DOHH2 (cell line): Measurements from ENCODE around the gene SREBF1.
A peak's percentile ranks its signal among the peaks of the same experiment; 100 is the strongest.

Experiments
- H3F3A ChIP-seq: fragments of 200-600 bp; sonication (generic), shearing (Covaris generic); 2 replicates; pipeline ENCODE4 v1.6.0; 2016; ENCODE audit warnings: antibody characterized with exemption, mild to moderate bottlenecking; ENCODE audit not compliant: control insufficient read depth, insufficient read depth
- H3K27ac ChIP-seq: fragments of 200-600 bp; sonication (generic); 2 replicates; pipeline ENCODE4 v1.5.1; 2014; ENCODE audit warnings: low read depth, mild to moderate bottlenecking, low read length, moderate library complexity
- H3K27me3 ChIP-seq: fragments of 200-600 bp; sonication (generic); 2 replicates; pipeline ENCODE4 v1.6.1; 2014; ENCODE audit warnings: mild to moderate bottlenecking, low read length, mixed read lengths; ENCODE audit not compliant: control insufficient read depth
- H3K36me3 ChIP-seq: fragments of 200-600 bp; sonication (generic); 2 replicates; pipeline ENCODE4 v1.6.1; 2014; ENCODE audit warnings: mild to moderate bottlenecking, low read length, moderate library complexity, mixed read lengths; ENCODE audit not compliant: control insufficient read depth
- H3K4me1 ChIP-seq: fragments of 200-600 bp; sonication (generic); 2 replicates; pipeline ENCODE4 v1.6.1; 2014; ENCODE audit warnings: mild to moderate bottlenecking, low read length, mixed read lengths; ENCODE audit not compliant: control insufficient read depth
- H3K4me2 ChIP-seq: fragments of 200-600 bp; sonication (generic); 2 replicates; pipeline ENCODE4 v1.6.0; 2014; ENCODE audit warnings: mild to moderate bottlenecking, low read length, moderate library complexity
- H3K4me3 ChIP-seq: fragments of 200-600 bp; sonication (generic); 2 replicates; pipeline ENCODE4 v1.5.1; 2014; ENCODE audit warnings: mild to moderate bottlenecking, low read length, mixed read lengths
- H3K79me2 ChIP-seq: fragments of 200-600 bp; sonication (generic); 2 replicates; pipeline ENCODE4 v1.6.1; 2014; ENCODE audit warnings: mild to moderate bottlenecking, low read length, mixed read lengths; ENCODE audit not compliant: control insufficient read depth
- H3K9me2 ChIP-seq: fragments of 200-600 bp; sonication (generic); replicated peaks from 2 replicates; pipeline ENCODE4 v1.6.1; 2014; ENCODE audit warnings: mild to moderate bottlenecking, low read length, mixed read lengths; ENCODE audit not compliant: control insufficient read depth
- H3K9me3 ChIP-seq: fragments of 200-600 bp; sonication (generic); 2 replicates; pipeline ENCODE4 v1.6.1; 2014; ENCODE audit warnings: antibody characterized with exemption, low read length, mixed read lengths; ENCODE audit not compliant: control insufficient read depth, insufficient read depth
- H4K20me1 ChIP-seq: fragments of 200-600 bp; sonication (generic); 2 replicates; pipeline ENCODE4 v1.6.0; 2014; ENCODE audit warnings: low read depth, mild to moderate bottlenecking, antibody characterized with exemption, low read length, moderate library complexity; ENCODE audit not compliant: control insufficient read depth, insufficient read depth
- CTCF ChIP-seq: fragments of 200-600 bp; sonication (generic); IDR thresholded peaks from one replicate; pipeline ENCODE4 v1.5.1; 2014; ENCODE audit warnings: antibody characterized with exemption, mild to moderate bottlenecking, low read depth, low read length; ENCODE audit not compliant: poor library complexity, severe bottlenecking
- EZH2phosphoT487 ChIP-seq: fragments of 200-600 bp; sonication (generic); IDR thresholded peaks from 2 replicates; pipeline ENCODE4 v1.6.1; 2017; ENCODE audit warnings: borderline replicate concordance, mild to moderate bottlenecking, antibody characterized with exemption, low read length, moderate library complexity, mixed read lengths

SREBF1 gene

GRCh38 chr17:17836250-17836817 is 452 bp downstream of the SREBF1 start:
- H3K4me3 ChIP-seq: peak overlapping the region; percentile 97
- peaks cover 21% of the 10 kb centered on the region for H3F3A ChIP-seq
- H3K9me2 ChIP-seq: no peaks in the 10 kb centered on the region
- TF ChIP-seq CTCF: peak; percentile 15
- no peak for TF ChIP-seq EZH2phosphoT487
- H3K79me2 ChIP-seq: peaks cover 69% of the 10 kb centered on the region
- H3K9me3 ChIP-seq: no peaks in the 10 kb centered on the region
- H3K27ac ChIP-seq: peak overlapping the region; percentile 81
- H3K4me2 ChIP-seq: peak overlapping the region; percentile 99
- H3K36me3 ChIP-seq: peaks cover 45% of the 10 kb centered on the region
- H3K4me1 ChIP-seq: peaks cover 79% of the 10 kb centered on the region
- no peaks in the 10 kb centered on the region for H3K27me3 ChIP-seq
- H4K20me1 ChIP-seq: peaks cover 8% of the 10 kb centered on the region; the same call in 1 of the 2 replicates

- no peaks in the 10 kb centered on the region for H3K9me3 ChIP-seq
- H3K36me3 ChIP-seq: peaks cover 52% of the 10 kb centered on the region
- peak overlapping the region; percentile 99 for H3K4me2 ChIP-seq
- H3K79me2 ChIP-seq: peaks cover 76% of the 10 kb centered on the region
- H3K27me3 ChIP-seq: no peaks in the 10 kb centered on the region
- peaks cover 8% of the 10 kb centered on the region; the same call in 1 of the 2 replicates for H4K20me1 ChIP-seq
- no peaks in the 10 kb centered on the region for H3K9me2 ChIP-seq
- TF ChIP-seq CTCF (no peak), EZH2phosphoT487 (no peak)
- peaks cover 21% of the 10 kb centered on the region for H3F3A ChIP-seq
- peak overlapping the region; percentile 81 for H3K27ac ChIP-seq
- peak overlapping the region; percentile 97 for H3K4me3 ChIP-seq
- peaks cover 72% of the 10 kb centered on the region for H3K4me1 ChIP-seq
Measured at GRCh38 chr17:17835415-17836249, 1.2 kb downstream of the SREBF1 start.

GRCh38 chr17:17834974-17835373 is 1.8 kb downstream of the SREBF1 start:
- Histone ChIP-seq H3K79me2 (peaks cover 82% of the 10 kb centered on the region), H3K4me2 (peak overlapping the region; percentile 99)

More at GRCh38 chr17:17834974-17835373, 1.8 kb downstream of the SREBF1 start:
- TF ChIP-seq EZH2phosphoT487: no peak
- TF ChIP-seq CTCF: no peak
- H4K20me1 ChIP-seq: peaks cover 8% of the 10 kb centered on the region; the same call in 1 of the 2 replicates
- H3F3A ChIP-seq: peaks cover 21% of the 10 kb centered on the region
- H3K4me3 ChIP-seq: peak overlapping the region; percentile 97
- peak overlapping the region; percentile 81 for H3K27ac ChIP-seq
- no peaks in the 10 kb centered on the region for H3K9me3 ChIP-seq
- no peaks in the 10 kb centered on the region for H3K9me2 ChIP-seq
- peaks cover 58% of the 10 kb centered on the region for H3K36me3 ChIP-seq
- peaks cover 67% of the 10 kb centered on the region for H3K4me1 ChIP-seq
- no peaks in the 10 kb centered on the region for H3K27me3 ChIP-seq
